Lower leg skin (tissue), 4 donors: ENCODE measurements around the gene RCE1. TPM values are rescaled to one million over a fixed set of nuclear protein-coding genes. Genes with fewer than 3 reads are reported as not detected.

Experiments
- DNase-seq, 2 donors: peaks; one replicate each; pipeline ENCODE4 v3.0.0-alpha.2; 2019; ENCODE audit warnings: low spot score in 2 of 2
- H3K4me3 ChIP-seq: fragments of 200-600 bp; sonication (generic); 2 replicates; pipeline ENCODE4 v1.5.1; 2017; ENCODE audit warnings: mild to moderate bottlenecking, low read depth; ENCODE audit not compliant: poor library complexity, severe bottlenecking
- CTCF ChIP-seq, 3 donors: fragments of 450-650 bp; IDR thresholded peaks; one replicate each; pipeline ENCODE4 v1.5.1; 2016; ENCODE audit warnings: antibody characterized with exemption in 3 of 3, mild to moderate bottlenecking in 3 of 3, moderate library complexity in 2 of 3
- POLR2A ChIP-seq, 2 donors: fragments of 450-650 bp; IDR thresholded peaks; one replicate each; pipeline ENCODE4 v1.6.1; 2016 to 2017; ENCODE audit warnings: antibody characterized with exemption in 2 of 2, mild to moderate bottlenecking in 1 of 2, moderate library complexity in 1 of 2
- WGBS, 2 donors: methylation state at CpG; one replicate each; pipeline ENCODE4 v1.1.5; 2018; 5-methylcytosine and 5-hydroxymethylcytosine counted together
- intact Hi-C: fragments of 100-400 bp; cut with DNase I; formaldehyde crosslinking; loops from one replicate; pipeline ENCODE4 v1.15.0; 2023; ENCODE audit warnings: low total_unique reads
- total RNA-seq, 4 donors: library from RNA; depleted of rRNA; stranded (reverse); fragments of >200 nt; gene quantifications; one replicate each; pipeline ENCODE4 v1.1.0, GENCODE V29; 2016

The RCE1 gene
- total RNA-seq, 4 donors from 2014 or later: 23.8 to 32.8 (median 29.7) TPM

DNA sequence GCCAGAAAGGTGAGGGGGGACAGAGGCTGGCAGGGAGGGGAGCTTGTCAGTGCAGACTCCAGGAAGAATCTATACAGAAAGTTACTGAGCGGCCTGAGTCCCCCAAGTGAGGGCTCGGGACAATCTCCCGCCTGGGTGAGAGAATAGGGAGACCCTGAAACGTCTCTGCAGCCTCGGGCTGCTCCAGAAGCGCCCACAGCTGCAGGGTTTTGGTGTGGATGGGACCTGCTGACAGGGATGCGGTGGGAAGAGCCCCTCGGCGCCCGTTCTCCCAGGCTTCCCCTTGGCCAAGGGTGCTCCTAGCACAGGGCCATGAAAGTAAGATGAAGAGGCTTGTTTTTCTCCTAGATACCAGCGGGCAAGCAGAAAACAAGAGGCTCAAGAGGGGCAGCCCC, 743 bp upstream of the RCE1 start:
- no peak for TF ChIP-seq CTCF (IDR thresholded peaks at IDR 0.05)
- no peak for TF ChIP-seq POLR2A (IDR thresholded peaks at IDR 0.05)
- 1% methylated on average over 11 of the region's 11 CpGs for WGBS, 2 donors
- peak overlapping the region; percentile 92 for H3K4me3 ChIP-seq
- intact Hi-C loops: no loop called here
- peak in 1 of 2 donors; percentile 78 for DNase-seq

- peak overlapping the region; percentile 92 for H3K4me3 ChIP-seq
- peak in 1 of 2 donors; percentile 88 for DNase-seq
- no peak for TF ChIP-seq CTCF (IDR thresholded peaks at IDR 0.05)
- no peak for TF ChIP-seq POLR2A (IDR thresholded peaks at IDR 0.05)
- intact Hi-C loops: no loop called here
- WGBS, 2 donors: 16 to 20% methylated on average over 14 of the region's 16 CpGs
These were observed 695 bp downstream of the RCE1 start for GRCh38 chr11:66843776-66844495.

- TF ChIP-seq POLR2A (IDR thresholded peaks at IDR 0.05) (no peak), CTCF (IDR thresholded peaks at IDR 0.05) (no peak)
- no peak overlapping the region for H3K4me3 ChIP-seq
- intact Hi-C loops: no loop called here
- WGBS, 2 donors: 89 to 91% methylated on average over 12 of the region's 12 CpGs
- peak in 1 of 2 donors; percentile 85 for DNase-seq
These were observed 1.4 kb downstream of the RCE1 start for GRCh38 chr11:66844496-66845142.

DNA sequence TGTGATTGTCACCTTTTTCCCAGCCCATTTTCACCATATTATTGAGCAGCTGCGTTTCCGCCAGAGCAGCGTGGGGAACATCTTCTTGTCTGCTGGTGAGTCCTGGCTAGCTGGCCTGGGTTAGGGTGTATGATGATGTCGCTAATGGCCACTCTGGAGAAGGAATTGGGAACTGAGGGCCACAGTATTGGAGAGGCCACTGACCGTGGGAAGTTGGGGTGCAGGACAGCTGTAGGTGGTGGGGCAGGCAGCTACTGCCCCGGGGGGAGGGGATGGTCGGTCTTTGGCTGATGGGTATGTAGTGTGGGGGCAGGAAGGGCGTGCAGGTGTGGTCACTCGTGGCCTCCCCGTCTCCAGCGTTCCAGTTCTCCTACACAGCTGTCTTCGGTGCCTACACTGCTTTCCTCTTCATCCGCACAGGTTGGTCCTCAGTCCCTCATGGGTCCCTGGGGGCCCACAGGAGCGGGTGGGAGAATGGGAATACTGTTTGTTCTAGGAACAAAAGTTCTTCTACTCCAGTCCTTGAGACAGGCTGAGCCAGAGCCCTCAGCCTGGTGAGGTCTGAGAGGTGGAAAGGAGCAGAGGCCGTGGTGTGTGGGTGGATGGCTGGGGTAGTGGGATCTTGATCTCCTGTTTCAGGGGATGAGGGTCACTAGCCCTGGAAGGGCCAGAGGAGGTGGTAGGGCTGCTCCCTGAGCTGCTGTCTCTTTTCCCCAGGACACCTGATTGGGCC, 2.1 kb downstream of the RCE1 start:
- DNase-seq: peak in 1 of 2 donors; percentile 76
- H3K4me3 ChIP-seq: no peak overlapping the region
- intact Hi-C loops: no loop called here
- WGBS, 2 donors: 87 to 91% methylated on average over 15 of the region's 15 CpGs
- no peak for TF ChIP-seq CTCF (IDR thresholded peaks at IDR 0.05)
- TF ChIP-seq POLR2A (IDR thresholded peaks at IDR 0.05): no peak

- intact Hi-C loops: no loop called here
- 83 to 86% methylated on average over 9 of the region's 9 CpGs for WGBS, 2 donors
- no peak overlapping the region for H3K4me3 ChIP-seq
- TF ChIP-seq POLR2A (IDR thresholded peaks at IDR 0.05) (no peak), CTCF (IDR thresholded peaks at IDR 0.05) (no peak)
- peak in 1 of 2 donors; percentile 74 for DNase-seq
These were observed 2.6 kb downstream of the RCE1 start for GRCh38 chr11:66845876-66846212.
